NCI-H748 (cell line): ENCODE measurements around the gene ZACN.
"Not testable (repeated sequence)": the region's sequence is repeated elsewhere in the genome, so short reads cannot be mapped to it uniquely, and the experiment has no call there.

ENCODE experiments used
- DNase-seq: peaks from one replicate; lab custom pipeline; 2025; ENCODE audit not compliant: unreplicated experiment; lab: John Stamatoyannopoulos, UW

Gene ZACN

DNA sequence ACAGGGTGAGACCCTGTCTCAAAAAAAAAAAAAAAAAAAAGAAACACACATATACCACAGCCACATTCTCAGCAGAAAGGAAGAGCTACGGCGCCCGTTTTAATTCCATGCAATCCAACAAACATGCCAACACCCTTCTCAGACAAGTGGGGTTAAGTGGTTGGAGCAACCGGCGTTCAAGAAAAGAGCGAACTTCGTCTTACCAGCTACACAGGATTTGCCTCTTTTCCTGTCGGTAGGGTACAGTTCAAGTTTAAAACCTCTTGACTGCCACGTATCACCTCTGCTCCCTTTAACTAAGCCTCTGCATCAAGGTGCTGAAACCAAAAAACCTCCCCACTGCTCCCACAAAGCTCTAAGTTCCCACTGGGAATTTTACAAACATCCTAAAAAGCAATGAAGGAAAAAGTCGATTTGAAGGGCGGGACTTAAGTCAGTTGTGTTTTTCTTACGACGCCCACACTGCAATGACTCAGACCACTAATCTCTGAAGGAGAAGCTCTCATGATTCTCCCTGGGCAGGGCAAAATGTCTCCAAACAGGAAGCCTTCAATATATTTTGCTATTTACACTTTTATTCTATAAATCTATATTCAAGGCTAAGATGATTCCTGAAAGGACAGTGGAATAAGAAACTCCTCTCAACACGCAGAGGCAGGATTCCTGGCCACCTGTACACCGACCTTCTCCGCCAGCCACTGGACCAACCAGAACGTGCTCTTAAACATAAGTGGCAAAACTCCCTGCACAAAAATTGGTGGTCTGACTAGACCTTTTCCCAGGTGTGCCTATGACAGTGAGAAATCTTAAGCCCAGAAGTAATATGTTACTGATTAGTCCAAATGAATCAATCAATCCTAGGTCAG lies 25.5 kb upstream of the ZACN start:
- DNase-seq = no peak

DNA sequence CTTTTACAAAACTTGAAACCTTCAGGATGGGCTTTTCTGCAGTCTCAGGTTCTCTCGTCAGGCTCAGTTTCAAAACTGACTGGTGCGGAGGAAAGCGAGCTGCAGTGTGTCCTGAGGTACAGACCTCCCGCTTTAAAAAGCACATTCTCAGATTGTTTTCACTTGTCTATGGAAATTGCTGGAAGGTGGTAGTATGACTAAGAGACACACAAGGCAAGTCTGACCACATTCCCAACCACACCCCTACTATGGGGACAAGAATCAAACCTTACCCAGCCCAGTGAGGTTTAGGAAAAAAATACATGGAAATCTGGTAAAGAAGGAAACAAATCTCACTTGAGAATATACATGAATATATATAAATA lies 24.9 kb upstream of the ZACN start:
- DNase-seq = no peak

DNA sequence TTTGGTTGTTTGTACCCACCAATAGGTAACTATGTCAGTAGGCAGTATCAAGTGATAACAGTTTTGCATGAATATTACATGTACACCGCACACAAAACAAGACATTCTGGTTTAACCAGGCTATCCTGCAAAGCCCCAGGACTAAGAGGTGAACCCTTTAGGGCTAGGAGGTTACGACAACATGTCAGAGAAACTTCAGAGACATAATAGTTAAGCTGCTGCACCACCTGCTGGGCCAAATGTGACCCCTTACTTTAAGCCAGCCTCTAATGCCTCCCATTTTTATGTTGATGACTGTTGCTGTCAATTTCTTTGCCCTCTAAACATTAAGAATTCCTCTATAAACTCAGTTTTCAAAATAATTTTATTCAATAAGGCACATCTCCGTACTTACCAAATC lies 22.1 kb upstream of the ZACN start:
- no peak for DNase-seq

DNA sequence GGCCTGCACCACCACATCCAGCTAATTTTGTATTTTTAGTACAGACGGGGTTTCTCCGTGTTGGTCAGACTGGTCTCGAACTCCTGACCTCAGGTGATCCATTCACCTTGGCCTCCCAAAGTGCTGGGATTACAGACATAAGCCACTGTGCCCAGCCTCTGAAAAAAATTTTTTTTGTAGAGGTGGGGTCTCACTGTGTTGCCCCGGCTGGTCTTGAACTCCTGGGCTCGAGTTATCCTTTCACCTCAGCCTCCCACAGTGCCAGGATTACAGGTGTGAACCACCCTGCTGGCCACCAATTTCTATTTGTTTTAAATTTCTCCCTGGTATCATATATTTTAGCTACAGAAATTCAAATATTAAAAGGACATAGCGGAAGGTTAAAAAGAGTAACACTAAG lies 20.7 kb upstream of the ZACN start:
- DNase-seq = not testable (repeated sequence)

DNA sequence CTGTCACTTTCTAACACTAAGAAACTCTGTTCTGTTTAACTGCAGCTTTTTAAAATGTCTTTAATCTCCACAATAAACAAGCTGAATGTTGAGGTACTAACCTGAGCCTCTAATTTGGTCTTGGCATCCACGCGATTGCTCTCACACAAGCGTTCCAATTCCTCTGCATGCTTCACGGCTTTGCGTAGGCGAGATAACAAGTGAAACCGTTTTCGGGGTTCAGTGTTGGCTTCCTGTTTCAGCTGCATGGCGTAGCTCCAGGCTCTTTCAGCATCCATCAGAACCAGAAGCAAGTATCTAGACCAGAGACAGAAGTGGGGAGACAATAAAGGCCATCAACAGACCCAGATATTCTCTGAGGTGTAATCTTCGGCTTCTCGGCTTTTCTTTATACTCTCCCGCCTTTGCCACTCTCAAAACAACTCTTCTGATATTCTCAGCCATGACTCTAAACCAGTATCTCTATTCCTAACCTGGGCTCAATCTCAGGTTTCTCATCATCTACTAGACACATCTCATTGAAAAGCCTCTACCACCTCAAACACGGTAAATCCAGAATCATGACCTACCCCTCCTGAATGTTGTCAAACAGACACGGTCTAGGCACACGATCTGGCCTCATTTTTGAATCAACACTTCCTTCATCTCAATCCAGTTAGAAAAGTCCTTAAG lies 15.0 kb upstream of the ZACN start:
- DNase-seq = no peak

DNA sequence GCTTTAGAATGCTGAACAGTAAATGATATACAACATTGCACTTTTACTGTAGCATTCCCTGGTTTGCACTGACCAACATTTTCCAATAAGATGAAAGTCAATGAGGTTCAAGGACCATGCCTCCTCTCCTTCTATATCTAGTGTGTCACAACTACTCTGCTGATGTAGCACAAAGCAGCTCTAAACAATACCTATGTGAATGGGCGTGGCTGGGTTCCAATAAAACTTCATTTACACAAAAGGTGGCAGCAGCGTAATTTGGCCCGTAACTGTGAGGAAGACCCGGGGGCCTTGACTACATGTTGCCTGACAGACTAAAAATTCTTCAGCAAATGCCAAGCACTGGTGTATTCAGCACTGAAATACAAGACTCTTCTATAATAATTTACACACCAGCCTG lies 13.2 kb upstream of the ZACN start:
- no peak for DNase-seq

DNA sequence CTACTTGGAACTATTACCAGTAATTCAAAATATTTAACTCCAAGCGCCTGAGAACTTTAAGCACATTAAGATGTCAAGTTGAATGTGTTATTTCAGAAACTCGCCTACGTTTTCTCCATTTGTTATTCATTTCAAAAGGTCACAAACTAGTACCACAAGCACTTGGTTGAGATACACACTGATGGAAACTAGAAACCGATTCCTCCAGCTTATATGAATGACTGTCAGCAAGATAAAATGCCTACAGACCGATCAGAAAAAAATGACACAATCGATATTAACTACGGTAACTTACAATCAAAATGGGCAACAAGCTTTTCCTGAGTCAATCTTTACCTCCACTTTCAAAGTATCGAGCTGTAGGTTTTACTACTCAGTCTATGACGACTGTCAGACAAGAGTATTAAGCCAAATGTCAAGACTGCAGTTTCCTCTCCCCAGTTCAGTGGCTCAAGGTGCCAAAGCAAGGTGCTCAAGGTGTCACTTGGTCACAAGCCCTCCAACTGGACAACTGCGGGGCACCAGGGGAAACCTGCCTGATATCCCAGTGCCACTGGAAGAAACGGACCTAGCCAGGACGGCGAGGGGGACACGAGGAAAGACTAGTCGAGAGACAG lies 7.3 kb upstream of the ZACN start:
- DNase-seq = no peak

DNA sequence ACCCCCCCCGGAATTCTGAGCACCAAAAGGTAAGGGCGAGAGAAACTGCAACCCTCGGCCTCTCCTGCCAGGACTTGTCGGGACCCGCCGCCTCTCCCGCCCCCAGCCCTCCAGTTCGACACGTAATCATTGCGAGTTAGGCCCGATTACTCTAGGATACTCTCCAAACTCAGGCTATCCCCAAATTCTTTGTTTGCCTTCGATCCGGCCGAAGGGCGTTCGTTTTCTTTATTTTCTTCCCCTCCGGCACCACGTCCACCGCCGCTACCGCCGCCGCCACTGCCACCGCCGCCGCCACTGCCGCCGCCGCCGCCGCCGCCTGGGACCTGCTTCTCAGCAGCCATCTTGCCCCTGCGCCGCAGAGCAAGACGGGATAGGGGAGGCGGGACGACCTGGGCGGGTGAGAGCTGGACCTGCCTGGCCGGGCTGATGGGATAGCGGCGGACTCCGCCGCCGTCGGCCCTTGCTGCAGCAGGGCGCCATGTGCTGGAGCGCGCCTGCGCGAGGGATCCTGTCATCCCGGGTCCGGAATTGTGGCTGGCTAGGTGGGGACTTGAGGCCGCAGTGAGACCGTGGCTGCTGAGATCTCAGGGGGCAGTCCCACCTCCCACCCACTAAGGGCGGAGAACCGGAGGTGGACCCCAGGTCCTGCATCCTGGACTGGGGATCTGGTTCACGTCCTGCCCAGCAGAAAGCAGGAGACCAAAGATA lies 6.7 kb upstream of the ZACN start, which contains the start of gene SRP68:
Gene SRP68, minus strand, starts transcription at position 370 of the 711 bp plus-strand sequence. Its CDS starts 26 bp downstream, at position 344.
- peak; percentile 89 for DNase-seq

DNA sequence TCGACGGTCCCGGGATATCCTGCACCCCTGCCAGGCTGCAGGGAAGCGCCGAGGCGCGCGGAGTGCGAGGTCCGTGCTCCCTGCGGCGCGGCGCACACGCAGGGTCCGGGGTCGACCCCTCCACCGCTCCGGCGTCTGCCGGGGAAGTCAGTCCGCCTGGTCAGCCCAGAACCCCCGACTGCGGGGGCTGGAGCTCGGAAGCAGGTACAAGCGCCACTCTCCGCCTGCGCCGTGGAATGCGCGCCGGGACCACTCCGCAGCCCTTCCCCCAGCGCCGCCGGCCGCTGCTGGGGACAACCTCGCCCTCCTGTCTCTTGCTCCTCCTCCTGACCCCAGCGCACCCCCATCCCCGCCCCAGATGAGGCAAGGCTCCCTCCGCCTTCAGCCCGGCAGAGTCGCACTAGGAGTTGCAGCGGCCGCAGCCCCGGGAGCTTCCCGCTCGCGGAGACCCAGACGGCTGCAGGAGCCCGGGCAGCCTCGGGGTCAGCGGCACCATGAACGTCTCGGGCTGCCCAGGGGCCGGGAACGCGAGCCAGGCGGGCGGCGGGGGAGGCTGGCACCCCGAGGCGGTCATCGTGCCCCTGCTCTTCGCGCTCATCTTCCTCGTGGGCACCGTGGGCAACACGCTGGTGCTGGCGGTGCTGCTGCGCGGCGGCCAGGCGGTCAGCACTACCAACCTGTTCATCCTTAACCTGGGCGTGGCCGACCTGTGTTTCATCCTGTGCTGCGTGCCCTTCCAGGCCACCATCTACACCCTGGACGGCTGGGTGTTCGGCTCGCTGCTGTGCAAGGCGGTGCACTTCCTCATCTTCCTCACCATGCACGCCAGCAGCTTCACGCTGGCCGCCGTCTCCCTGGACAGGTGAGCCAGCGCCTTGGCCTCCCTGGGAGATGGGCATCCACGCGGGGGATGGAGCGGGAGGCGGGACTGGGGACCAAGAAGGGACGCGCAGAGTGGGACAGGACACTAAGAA lies 4.3 kb upstream of the ZACN start, which contains the start of gene GALR2:
Gene GALR2, plus strand, starts transcription at position 392 of the 974 bp plus-strand sequence. Its CDS starts 103 bp downstream, at position 495.
- peak; percentile 10 for DNase-seq

DNA sequence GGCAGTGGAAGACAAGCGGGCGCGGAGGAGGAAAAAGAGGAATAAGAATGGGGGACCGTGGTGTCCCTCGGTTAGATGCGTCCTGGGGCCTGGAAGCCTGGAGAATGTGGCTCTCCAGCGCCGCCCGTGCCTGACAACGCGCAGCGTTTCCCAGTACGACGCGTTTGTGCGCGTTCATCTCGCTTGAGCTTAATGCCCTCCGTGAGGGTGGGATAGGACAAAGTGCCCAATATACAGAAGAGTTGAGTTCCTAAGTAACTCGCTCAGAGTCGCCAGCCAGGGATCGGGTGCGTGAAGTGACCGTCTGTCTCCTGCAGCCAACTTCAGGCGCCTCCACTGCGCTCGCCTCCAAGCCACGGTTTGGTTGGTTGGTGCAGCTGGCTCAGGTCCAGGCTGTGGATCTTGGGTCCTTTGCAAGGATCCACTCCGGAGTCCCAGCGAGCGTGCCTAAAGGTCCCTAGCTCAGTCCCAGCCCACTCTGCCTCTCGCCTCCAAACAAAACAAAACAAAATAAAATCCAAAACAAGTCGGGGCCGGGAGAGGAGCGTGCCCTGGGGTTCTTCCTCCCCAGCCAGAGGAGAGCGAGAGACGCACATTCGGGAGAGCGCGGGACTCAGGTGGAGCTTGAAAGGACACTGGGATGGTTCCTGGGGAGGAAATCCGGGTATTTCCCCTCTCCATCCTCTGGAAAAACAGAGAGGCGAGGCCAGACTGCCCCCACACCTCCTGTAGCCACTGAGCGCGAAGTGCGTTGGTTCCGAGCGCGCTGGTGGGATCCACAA lies 3.4 kb upstream of the ZACN start:
- peak; percentile 51 for DNase-seq

DNA sequence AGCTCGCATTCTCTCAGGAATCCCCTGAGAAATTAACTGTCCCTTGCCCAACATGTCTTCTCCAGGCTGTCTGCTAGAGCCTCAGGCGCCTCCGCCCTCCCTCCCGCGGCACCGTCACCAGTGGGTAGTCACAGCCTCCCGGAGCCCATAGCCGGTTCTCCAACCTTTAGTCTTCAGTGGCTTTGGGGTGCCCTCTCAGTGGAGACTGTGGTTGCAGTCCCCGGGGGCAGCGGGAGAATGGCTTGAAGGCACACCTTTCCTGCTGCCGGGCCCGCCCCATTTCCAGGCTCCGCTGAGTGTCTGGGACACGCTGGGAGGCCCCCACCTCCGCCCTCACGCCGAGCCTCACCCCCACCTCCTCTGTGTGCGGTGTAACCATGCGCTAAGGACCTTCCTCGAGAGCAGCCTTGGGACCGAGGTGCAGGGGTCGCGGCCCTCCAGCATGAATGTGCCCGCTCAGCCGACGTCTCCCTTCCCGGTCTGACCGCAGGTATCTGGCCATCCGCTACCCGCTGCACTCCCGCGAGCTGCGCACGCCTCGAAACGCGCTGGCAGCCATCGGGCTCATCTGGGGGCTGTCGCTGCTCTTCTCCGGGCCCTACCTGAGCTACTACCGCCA lies 2.7 kb upstream of the ZACN start:
- peak; percentile 26 for DNase-seq

DNA sequence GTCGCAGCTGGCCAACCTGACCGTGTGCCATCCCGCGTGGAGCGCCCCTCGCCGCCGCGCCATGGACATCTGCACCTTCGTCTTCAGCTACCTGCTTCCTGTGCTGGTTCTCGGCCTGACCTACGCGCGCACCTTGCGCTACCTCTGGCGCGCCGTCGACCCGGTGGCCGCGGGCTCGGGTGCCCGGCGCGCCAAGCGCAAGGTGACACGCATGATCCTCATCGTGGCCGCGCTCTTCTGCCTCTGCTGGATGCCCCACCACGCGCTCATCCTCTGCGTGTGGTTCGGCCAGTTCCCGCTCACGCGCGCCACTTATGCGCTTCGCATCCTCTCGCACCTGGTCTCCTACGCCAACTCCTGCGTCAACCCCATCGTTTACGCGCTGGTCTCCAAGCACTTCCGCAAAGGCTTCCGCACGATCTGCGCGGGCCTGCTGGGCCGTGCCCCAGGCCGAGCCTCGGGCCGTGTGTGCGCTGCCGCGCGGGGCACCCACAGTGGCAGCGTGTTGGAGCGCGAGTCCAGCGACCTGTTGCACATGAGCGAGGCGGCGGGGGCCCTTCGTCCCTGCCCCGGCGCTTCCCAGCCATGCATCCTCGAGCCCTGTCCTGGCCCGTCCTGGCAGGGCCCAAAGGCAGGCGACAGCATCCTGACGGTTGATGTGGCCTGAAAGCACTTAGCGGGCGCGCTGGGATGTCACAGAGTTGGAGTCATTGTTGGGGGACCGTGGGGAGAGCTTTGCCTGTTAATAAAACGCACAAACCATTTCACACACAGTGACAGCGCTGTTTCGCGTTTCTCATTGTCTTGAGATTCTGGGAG lies 2.0 kb upstream of the ZACN start:
- peak; percentile 34 for DNase-seq

DNA sequence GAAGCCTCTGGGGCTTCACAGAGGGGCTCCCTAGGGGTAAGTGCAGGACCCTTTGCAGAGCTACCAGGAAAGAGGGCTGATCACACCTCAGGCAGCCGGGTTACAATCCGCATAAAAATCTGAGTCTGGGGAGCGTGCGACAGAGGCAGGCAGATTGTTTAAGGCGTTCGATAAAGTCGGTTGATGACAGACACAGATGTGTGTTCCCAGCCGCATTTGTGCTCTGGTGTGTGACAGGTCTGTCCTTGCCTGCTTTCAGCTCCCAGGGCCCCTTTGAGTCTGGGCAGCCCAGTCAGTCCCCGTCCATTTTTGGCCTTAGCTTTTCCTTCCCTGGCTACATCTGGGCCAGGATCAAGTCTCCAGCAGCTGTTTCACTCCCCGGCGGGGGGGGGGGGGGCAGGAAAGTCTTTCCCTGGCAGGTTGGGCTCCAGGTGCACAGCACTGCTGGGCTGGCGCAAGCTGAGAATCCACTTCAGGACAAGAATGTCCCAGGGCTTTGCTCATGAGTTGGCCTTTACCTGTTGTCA lies 1.3 kb upstream of the ZACN start:
- DNase-seq = no peak

DNA sequence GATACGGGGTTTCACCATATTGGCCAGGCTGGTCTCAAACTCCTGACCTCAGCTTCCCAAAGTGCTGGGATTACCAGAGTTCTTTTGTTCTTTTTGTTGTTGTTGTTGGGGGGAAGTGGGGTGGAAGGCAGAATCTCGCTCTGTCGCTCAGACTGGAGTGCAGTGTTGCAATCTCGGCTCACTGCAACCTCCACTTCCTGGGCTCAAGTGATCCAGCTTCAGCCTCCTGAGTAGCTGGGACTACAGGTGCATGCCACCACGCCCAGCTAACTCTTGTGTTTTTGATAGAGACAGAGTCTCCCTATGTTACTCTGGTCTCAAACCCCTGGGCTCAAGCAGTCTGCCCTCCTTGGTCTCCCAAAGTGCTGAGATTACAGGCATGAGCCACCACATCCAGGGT lies 612 bp upstream of the ZACN start:
- DNase-seq = not testable (repeated sequence)

DNA sequence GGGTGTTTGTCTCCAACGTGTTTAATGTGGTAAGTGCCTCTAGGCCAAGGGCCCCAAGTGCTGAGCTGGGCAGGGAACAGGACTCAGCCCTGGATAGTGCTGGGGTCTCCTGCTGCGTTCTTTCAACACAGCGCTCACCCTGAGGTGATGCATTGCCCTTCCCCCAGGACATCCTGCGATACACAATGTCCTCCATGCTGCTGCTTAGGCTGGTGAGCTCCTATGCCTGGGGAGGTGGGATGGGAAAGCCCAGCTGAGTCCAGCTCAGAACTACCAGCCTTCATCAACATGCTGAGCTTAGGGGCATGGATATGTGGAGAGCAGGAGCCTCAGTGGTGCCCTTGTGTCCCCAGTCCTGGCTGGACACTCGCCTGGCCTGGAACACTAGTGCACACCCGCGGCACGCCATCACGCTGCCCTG lies 563 bp downstream of the ZACN start:
- no peak for DNase-seq

DNA sequence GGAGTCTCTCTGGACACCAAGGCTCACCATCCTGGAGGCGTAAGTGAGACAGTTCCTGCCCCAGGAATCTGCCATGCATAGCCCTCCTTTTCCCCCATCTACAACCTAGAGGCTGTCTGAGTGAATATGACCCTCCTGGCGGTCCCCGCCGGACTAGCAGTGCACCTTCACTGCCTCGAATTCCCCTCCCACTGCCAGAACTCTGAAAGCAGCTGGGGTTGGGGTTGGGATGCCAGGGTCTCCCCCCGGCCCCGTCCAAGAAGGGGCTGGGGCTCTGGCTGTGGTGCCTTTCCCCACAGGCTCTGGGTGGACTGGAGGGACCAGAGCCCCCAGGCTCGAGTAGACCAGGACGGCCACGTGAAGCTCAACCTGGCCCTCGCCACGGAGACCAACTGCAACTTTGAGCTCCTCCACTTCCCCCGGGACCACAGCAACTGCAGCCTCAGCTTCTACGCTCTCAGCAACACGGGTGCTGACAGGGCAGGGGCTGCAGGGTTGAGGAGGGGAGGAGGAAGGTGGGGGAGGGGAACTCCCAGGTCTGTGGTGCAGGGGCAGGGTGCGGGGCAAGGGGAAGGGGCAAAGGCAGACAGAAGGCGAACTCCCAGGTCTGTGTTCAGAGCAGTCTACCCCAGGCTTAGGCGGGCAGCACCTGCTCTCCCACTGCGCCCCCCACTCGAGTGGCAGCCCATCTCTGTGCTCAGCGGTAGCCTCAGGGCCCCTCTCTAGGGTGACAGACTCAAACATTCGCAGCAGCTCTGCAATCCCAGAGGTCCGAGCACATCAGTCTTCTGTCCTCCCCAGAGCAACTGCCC lies 1.2 kb downstream of the ZACN start:
- DNase-seq = no peak

DNA sequence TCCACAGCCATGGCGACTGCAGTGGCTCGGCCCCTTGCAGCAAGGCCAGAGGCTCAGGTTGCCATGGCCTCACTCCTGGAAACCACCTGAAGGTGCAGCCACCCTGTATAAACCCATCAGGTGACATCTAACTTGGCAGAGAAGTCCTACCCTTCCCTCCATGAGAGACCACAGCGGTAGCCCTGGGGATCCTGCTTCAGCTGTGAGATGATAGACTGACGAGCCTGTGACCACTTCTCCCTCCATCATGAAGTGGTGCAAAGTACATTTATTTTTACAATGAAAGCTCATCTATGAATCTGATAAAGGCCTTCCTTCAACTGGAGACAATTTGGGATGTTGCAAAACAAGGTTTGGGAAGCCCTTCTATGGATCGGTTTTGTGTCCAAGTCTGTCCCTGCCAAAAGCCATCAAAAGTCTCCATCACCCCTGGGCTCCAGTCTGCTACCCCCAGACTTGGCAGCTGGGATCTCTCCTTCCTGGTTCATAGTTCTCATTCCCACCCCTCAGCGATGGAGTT lies 1.8 kb downstream of the ZACN start:
- no peak for DNase-seq
